SK-N-MC (cell line): ENCODE measurements around the gene BEST2.

Experiments used
- EZH2 ChIP-seq: fragments of 200-600 bp; sonication (generic); IDR thresholded peaks from one replicate; pipeline ENCODE4 v1.6.1; 2017; ENCODE audit warnings: antibody characterized with exemption
- FOXP2 ChIP-seq: optimal IDR thresholded peaks from 2 replicates; pipeline ENCODE3; 2011; ENCODE audit warnings: mild to moderate bottlenecking, moderate library complexity; ENCODE audit not compliant: insufficient read depth; ENCODE audit errors: extremely low read length, control extremely low read depth
- POLR2AphosphoS5 ChIP-seq: IDR thresholded peaks from 2 replicates; pipeline ENCODE4 v1.6.1; 2012; ENCODE audit warnings: mild to moderate bottlenecking, low read depth, low read length, borderline replicate concordance

GRCh38 chr19:12790628-12791344 is 39.2 kb downstream of the BEST2 start:
- no peak for TF ChIP-seq POLR2AphosphoS5
- no peak for TF ChIP-seq FOXP2
- TF ChIP-seq EZH2 = no peak
